ENCODE results near the gene CELF1. TPM values are rescaled to one million over a fixed set of nuclear protein-coding genes. Genes with fewer than 3 reads are reported as not detected.

The CELF1 gene
- total and polyA plus RNA-seq, 2 of the 13 experiments (the other 11 are each of a cell fraction or from before 2014, with no cell fraction given) = 69.0 to 80.1 TPM

- no peak for TF ChIP-seq ZBTB1 (CRISPR knock-in tag; IDR thresholded peaks at IDR 0.05; ENCODE audit: borderline replicate concordance)
- no peak for TF ChIP-seq ARID3A (IDR thresholded peaks at IDR 0.05; ENCODE audit: low read depth, low read length)
- no peak for TF ChIP-seq CC2D1A (CRISPR knock-in tag; IDR thresholded peaks at IDR 0.05)
- TF ChIP-seq PRDM15 (CRISPR knock-in tag; IDR thresholded peaks at IDR 0.05) = no peak
Measured at GRCh38 chr11:47545298-47545697, 7.6 kb downstream of the CELF1 start (continued).

GRCh38 chr11:47541070-47541469, 11.9 kb downstream of the CELF1 start:
- no peak overlapping the region for H3K9ac ChIP-seq (ENCODE audit: insufficient read depth, low read depth, low read length)
- no peak for ATAC-seq
- H3K9me3 ChIP-seq (ENCODE audit: low read length) = no peaks in the 10 kb centered on the region
- no peaks in the 10 kb centered on the region for H3K27me3 ChIP-seq (ENCODE audit: control insufficient read depth in 1 of 2, insufficient read depth in 2 of 2, low read length in 2 of 2)
- H2AFZ ChIP-seq (ENCODE audit: low read length) = no peak overlapping the region
- no peak for DNase-seq (ENCODE audit: low spot score)
- no peak overlapping the region for H3K4me3 ChIP-seq (replicated peaks in 1 of 3; ENCODE audit: insufficient read depth in 1 of 3, low read depth in 2 of 3, low read length in 3 of 3)
- no peak overlapping the region for H3K27ac ChIP-seq (ENCODE audit: extremely low read length, insufficient read depth, low read length)
- intact Hi-C loops (cut with micrococcal nuclease; ENCODE audit: unreplicated experiment) = no loop called here
- H3K4me2 ChIP-seq (ENCODE audit: low read depth, low read length) = no peak overlapping the region
- in situ Hi-C loops (cut with HindIII; ENCODE audit: extremely low pct_ligation_motif_present, low pct_unique_long_range_greater_than_20kb) = no loop called here
- no peak for FAIRE-seq
- BruUV-seq (replicated peaks) = no TSS peak
- H4K20me1 ChIP-seq (ENCODE audit: insufficient read depth, low read length) = peaks cover 67% of the 10 kb centered on the region
- peaks cover 90% of the 10 kb centered on the region for H3K79me2 ChIP-seq (ENCODE audit: insufficient read depth, low read length)
- peaks cover 2 to 4% of the 10 kb centered on the region in 2 experiments; a peak in 3 of 5 replicates for H3K36me3 ChIP-seq (replicated peaks in 1 of 2; ENCODE audit: control insufficient read depth in 1 of 2, insufficient read depth in 2 of 2, low read length in 2 of 2)
- ChIA-PET CTCF (ENCODE audit: low intra/inter-chr PET ratio, low total read pairs) (no interaction called here), POLR2A (no interaction called here)
- peaks cover 5% of the 10 kb centered on the region; the same call in 1 of the 2 replicates for H3K4me1 ChIP-seq (ENCODE audit: insufficient read depth, low read length)
- 100% methylated on average over 2 of the region's 2 CpGs for WGBS (ENCODE audit: low lambda C conversion rate)
- TF ChIP-seq ZNF577 (CRISPR knock-in tag; IDR thresholded peaks at IDR 0.05; ENCODE audit: borderline replicate concordance, low read depth) (no peak), KDM3A (CRISPR knock-in tag; IDR thresholded peaks at IDR 0.05; ENCODE audit: low read depth) (no peak), ZNF256 (CRISPR knock-in tag; conservative IDR thresholded peaks at IDR 0.05) (no peak), ZNF550 (CRISPR knock-in tag; IDR thresholded peaks at IDR 0.05; ENCODE audit: borderline replicate concordance) (no peak), ZNF546 (CRISPR knock-in tag; conservative IDR thresholded peaks at IDR 0.05) (no peak), ZNF547 (CRISPR knock-in tag; IDR thresholded peaks at IDR 0.05) (no peak), HMGXB3 (CRISPR knock-in tag; IDR thresholded peaks at IDR 0.05; ENCODE audit: borderline replicate concordance) (no peak), PRMT3 (CRISPR knock-in tag; IDR thresholded peaks at IDR 0.05; ENCODE audit: borderline replicate concordance, low read depth) (no peak), THAP7 (CRISPR knock-in tag; IDR thresholded peaks at IDR 0.05) (no peak)
